SK-MEL-5 (cell line): ENCODE measurements around the gene RAB39A. TPM values are rescaled to one million over a fixed set of nuclear protein-coding genes. Genes with fewer than 3 reads are reported as not detected.
A peak's percentile ranks its signal among the peaks of the same experiment; 100 is the strongest.

ENCODE experiments used
- DNase-seq: peaks from one replicate; pipeline ENCODE4 v3.0.0-alpha.2; 2016; ENCODE audit warnings: low read depth, low spot score
- in situ Hi-C: cut with HindIII; loops from 2 replicates; pipeline ENCODE4 v1.10.0; 2016; ENCODE audit warnings: low sequenced_read_pairs, high pct_unique_total_duplicates, low pct_unique_long_range_greater_than_20kb
- total RNA-seq: library from RNA; depleted of rRNA; stranded (reverse); fragments of >200 nt; shearing (Covaris generic); gene quantifications from 2 replicates; pipeline ENCODE4 v1.2.3, GENCODE V29; 2014; rRNA removed

The RAB39A gene
- total RNA-seq, 1 experiment from 2014 or later = 4.5 TPM

DNA sequence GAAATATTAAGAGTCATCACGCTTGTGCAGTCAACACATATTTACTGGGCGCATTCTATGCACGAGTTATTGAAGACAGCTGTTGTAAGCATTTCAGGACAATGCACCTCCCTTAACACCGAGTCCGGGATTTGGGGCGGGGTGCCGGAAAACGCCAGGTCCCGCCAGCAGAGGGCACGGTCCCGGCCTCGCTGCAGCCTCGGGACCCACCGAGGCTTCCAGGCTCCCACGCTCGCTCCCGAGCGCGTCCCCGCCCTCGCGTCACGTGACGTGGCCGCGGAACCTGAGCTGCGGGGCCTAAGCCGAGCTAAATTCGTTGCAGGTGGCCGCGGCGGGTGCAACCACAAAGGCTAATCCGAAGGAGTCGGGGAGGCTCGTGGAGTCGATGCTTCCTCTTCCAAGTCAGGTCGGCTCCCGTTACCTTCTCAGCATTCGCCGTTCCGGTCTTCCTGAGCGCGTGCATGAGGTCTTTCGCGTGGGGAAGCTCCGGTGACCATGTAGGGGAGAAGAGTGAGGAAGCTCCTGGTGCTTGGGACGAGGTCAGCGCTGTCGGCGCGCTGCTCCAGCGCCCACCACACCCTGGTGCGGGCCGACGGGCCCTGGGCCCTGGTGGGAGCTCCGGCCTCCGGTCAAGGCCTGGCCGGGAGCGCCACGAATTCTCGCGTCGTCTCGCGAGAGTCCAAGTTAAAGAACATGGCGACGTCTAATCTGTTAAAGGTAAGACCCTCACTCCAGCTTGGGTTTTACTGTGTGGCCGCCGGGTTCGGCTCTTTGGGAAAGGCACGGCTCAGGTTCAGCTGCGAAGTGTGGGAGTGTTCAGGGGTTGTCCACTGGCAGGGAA is 80.6 kb downstream of the RAB39A start, which contains the start of gene CUL5:
Gene CUL5 (plus strand): TSS at position 243 of the 841 bp plus-strand sequence. CDS start 451 bp downstream, at position 694.
- in situ Hi-C loops = no loop called here

DNA sequence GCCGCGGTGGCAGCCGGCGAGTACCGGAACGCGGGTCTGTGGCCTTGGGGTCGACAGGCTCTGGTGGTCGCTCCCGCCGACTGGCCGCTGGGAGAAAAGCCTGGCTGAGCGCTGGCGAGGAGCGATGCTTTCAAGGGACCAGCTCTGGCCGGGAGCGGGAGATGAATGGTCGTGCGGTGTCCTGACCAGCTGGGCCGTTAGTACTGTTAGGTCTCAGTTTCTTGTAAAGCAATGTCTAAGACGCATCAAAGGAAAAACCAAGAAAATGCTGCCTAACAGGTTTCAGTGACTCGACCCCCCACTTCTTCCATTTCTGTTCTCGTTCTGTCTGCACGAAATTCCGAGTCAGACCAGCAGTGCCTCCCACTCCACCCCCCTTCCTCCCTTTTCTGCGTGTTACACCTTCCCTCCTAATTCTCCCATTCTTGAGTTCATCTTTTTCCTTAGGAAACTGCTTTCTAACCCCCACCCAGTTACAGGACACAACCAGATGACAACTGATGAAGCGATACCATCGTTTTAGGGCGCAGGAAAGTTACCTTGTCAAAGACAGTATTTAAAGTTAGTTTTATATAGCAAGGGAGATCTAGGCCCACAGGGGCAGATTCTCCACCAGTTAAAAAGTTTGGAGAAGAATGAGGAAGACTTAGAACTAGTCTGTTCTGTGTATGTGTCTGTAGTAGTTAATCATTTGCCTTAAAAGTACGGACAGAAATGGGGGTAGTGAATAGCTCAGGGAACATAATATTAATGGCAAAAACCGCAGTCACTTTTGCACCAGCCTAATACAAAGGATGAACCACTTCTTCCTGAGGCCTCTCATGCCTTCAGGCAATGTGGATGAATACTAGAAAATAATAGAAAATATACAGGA is 81.5 kb downstream of the RAB39A start:
- in situ Hi-C loops = no loop called here
- no peak for DNase-seq

More for the DNA sequence above, 80.6 kb downstream of the RAB39A start, which contains the start of gene CUL5:
- peak; percentile 84 for DNase-seq

DNA sequence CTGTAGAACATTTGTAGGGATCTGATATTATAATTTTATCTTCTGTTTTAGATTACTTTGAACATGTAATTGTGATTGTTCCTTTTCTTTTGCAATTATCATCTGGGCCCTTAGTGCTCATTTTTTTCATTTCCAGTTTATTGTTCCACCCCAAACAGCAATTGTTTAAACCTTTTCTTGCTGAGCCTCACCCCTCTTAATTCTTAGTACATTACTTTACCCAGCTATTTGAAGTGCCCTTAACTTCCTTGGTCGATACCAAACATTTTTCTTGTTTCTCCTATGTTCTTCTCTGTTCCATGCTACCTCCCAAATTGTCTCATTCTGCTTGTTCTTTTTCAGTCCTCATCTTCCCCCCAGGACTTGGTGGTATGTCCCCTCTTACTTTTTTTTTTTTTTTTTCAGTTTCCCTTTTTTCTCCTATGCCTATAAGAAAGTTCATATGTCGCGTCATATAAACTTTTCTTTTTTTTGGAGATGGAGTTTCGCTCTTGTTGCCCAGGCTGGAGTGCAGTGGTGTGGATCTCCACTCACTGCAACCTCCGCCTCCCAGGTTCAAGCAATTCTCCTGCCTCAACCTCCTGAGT is 84.0 kb downstream of the RAB39A start:
- DNase-seq = no peak
- in situ Hi-C loops = no loop called here

Other genes starting within 250 kb of the RAB39A start
- gene SLN, start 216.4 kb upstream of the RAB39A start, total RNA-seq = not detected in 2 replicates
- 37.8 and 46.5 TPM in 2 replicates for gene SLC35F2, start 69.7 kb upstream of the RAB39A start, total RNA-seq
- 25.9 and 29.3 TPM in 2 replicates for gene CUL5, start 80.5 kb downstream of the RAB39A start, total RNA-seq
- gene ACAT1, start 193.1 kb downstream of the RAB39A start, total RNA-seq = 108 and 145 TPM in 2 replicates